Measurements from ENCODE around the gene PTHLH.
A peak's percentile ranks its signal among the peaks of the same experiment; 100 is the strongest.

Gene PTHLH

GRCh38 chr12:27975222-27976136 is 2.9 kb upstream of the PTHLH start:
- TF ChIP-seq CTCF (conservative IDR thresholded peaks at IDR 0.05): no peak
- H3K27ac ChIP-seq: no peak overlapping the region

GRCh38 chr12:27974735-27975221 is 2.2 kb upstream of the PTHLH start:
- TF ChIP-seq CTCF (conservative IDR thresholded peaks at IDR 0.05): no peak

DNA sequence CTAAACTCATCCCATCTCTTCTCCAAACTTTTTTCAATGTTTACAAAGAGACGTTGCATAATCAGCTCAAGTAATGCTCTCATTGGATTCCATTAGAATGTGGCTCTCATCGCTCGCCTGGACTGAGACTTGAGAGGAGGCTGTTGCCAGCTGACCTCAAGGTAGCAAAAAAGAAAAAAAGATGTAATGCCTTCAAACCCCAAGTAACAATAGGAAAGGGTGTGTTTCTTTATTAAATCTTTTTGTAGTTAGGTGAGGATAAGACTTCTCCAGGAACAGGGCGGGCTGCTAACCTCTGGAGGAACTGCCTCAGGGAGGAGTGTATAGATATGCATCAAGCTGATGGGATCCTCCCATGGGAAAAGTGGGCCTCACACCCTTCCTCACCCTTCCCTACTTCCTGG is 956 bp upstream of the PTHLH start:
- no peak overlapping the region for H3K27ac ChIP-seq
- TF ChIP-seq CTCF (conservative IDR thresholded peaks at IDR 0.05): no peak

More at GRCh38 chr12:27974735-27975221, 2.2 kb upstream of the PTHLH start:
- no peak overlapping the region for H3K27ac ChIP-seq

DNA sequence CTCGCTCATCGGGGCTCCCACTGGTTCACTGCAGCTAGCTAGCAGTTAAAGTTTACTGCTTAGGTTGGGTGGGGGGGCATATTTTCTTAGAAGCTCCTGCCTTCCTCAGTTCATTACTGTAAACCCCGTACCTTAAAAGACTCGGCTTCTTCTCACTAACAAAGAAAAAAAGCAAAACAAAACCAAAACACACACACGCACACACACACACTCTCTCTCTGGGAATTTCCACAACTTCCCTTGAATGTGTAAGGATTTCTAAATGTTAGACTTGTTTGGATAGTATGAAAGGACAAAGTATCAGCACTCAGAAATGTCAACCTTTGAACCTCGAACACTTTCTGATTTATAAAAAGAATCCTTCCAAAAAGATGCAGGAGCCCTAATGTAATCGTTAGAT is 927 bp downstream of the PTHLH start:
- no peak overlapping the region for H3K27ac ChIP-seq
- TF ChIP-seq CTCF (conservative IDR thresholded peaks at IDR 0.05): no peak

GRCh38 chr12:27971121-27971489 is 1.4 kb downstream of the PTHLH start:
- no peak overlapping the region for H3K27ac ChIP-seq
- no peak for TF ChIP-seq CTCF (conservative IDR thresholded peaks at IDR 0.05)

- peak; percentile 22; the same call in 1 of the 2 replicates for TF ChIP-seq CTCF (conservative IDR thresholded peaks at IDR 0.05)
- no peak overlapping the region for H3K27ac ChIP-seq
Observed at GRCh38 chr12:27970401-27971120, 2.0 kb downstream of the PTHLH start.

Measured in VCaP (cell line).